Measurements from ENCODE around the gene CHD2.

The CHD2 gene

GRCh38 chr15:92971081-92971480 lies 71.0 kb downstream of the CHD2 start:
- no peak for ATAC-seq
- no peak for TF ChIP-seq ESRRG (CRISPR knock-in tag; IDR thresholded peaks at IDR 0.05)
- TF ChIP-seq OSR1 (CRISPR knock-in tag; IDR thresholded peaks at IDR 0.05) = no peak
- no peak for TF ChIP-seq ZNF565 (CRISPR knock-in tag; conservative IDR thresholded peaks at IDR 0.05; ENCODE audit: low read depth)
- TF ChIP-seq BACH2 (CRISPR knock-in tag; IDR thresholded peaks at IDR 0.05; ENCODE audit: borderline replicate concordance) = no peak

- TF ChIP-seq ZNF8 (CRISPR knock-in tag; IDR thresholded peaks at IDR 0.05) = no peak
- no peak for TF ChIP-seq CREB5 (CRISPR knock-in tag; IDR thresholded peaks at IDR 0.05; ENCODE audit: low read depth)
- TF ChIP-seq ZNF70 (CRISPR knock-in tag; IDR thresholded peaks at IDR 0.05) = no peak
- no peak for TF ChIP-seq ZC3H10 (CRISPR knock-in tag; IDR thresholded peaks at IDR 0.05)
- TF ChIP-seq ZFP30 (CRISPR knock-in tag; IDR thresholded peaks at IDR 0.05) = no peak
- no peak for TF ChIP-seq CSRNP3 (CRISPR knock-in tag; IDR thresholded peaks at IDR 0.05)
- TF ChIP-seq PATZ1 (CRISPR knock-in tag; IDR thresholded peaks at IDR 0.05; ENCODE audit: borderline replicate concordance) = no peak
- no peak for TF ChIP-seq SNAI2 (CRISPR knock-in tag; IDR thresholded peaks at IDR 0.05)
- no peak for TF ChIP-seq TCF4 (CRISPR knock-in tag; IDR thresholded peaks at IDR 0.05; ENCODE audit: borderline replicate concordance)
- TF ChIP-seq GLIS3 (CRISPR knock-in tag; IDR thresholded peaks at IDR 0.05) = no peak
- no peak for TF ChIP-seq CSDC2 (CRISPR knock-in tag; IDR thresholded peaks at IDR 0.05)
- no peak for TF ChIP-seq ZFP3 (CRISPR knock-in tag; IDR thresholded peaks at IDR 0.05)
- TF ChIP-seq TSHZ2 (CRISPR knock-in tag; IDR thresholded peaks at IDR 0.05) = no peak
- TF ChIP-seq OSR1 (CRISPR knock-in tag; IDR thresholded peaks at IDR 0.05) = no peak
- TF ChIP-seq BACH2 (CRISPR knock-in tag; IDR thresholded peaks at IDR 0.05; ENCODE audit: borderline replicate concordance) = no peak
- TF ChIP-seq ARNTL (CRISPR knock-in tag; IDR thresholded peaks at IDR 0.05; ENCODE audit: borderline replicate concordance, low read depth) = no peak
- ATAC-seq = no peak
Measured at GRCh38 chr15:92971713-92972112, 71.6 kb downstream of the CHD2 start.

GRCh38 chr15:92974183-92974915 lies 74.2 kb downstream of the CHD2 start:
- no peak for ATAC-seq

More at GRCh38 chr15:92974183-92974915, 74.2 kb downstream of the CHD2 start:
- TF ChIP-seq ZNF565 (CRISPR knock-in tag; conservative IDR thresholded peaks at IDR 0.05; ENCODE audit: low read depth) (no peak), PATZ1 (CRISPR knock-in tag; IDR thresholded peaks at IDR 0.05; ENCODE audit: borderline replicate concordance) (no peak), ZNF8 (CRISPR knock-in tag; IDR thresholded peaks at IDR 0.05) (no peak), OSR1 (CRISPR knock-in tag; IDR thresholded peaks at IDR 0.05) (no peak), ZC3H10 (CRISPR knock-in tag; IDR thresholded peaks at IDR 0.05) (no peak), CSDC2 (CRISPR knock-in tag; IDR thresholded peaks at IDR 0.05) (no peak), ESRRG (CRISPR knock-in tag; IDR thresholded peaks at IDR 0.05) (no peak), CREB5 (CRISPR knock-in tag; IDR thresholded peaks at IDR 0.05; ENCODE audit: low read depth) (no peak), ISL1 (CRISPR knock-in tag; IDR thresholded peaks at IDR 0.05) (no peak), ZFP3 (CRISPR knock-in tag; IDR thresholded peaks at IDR 0.05) (no peak), BACH2 (CRISPR knock-in tag; IDR thresholded peaks at IDR 0.05; ENCODE audit: borderline replicate concordance) (no peak), POU6F1 (CRISPR knock-in tag; IDR thresholded peaks at IDR 0.05; ENCODE audit: borderline replicate concordance, low read depth) (no peak), ARNTL (CRISPR knock-in tag; IDR thresholded peaks at IDR 0.05; ENCODE audit: borderline replicate concordance, low read depth) (no peak)
